ENCODE data around the gene RHBDF2. TPM values are rescaled to one million over a fixed set of nuclear protein-coding genes. Genes with fewer than 3 reads are reported as not detected.

Gene RHBDF2
- total and polyA plus RNA-seq, 2 experiments from 2014 or later = 4.9 to 11.0 TPM

DNA sequence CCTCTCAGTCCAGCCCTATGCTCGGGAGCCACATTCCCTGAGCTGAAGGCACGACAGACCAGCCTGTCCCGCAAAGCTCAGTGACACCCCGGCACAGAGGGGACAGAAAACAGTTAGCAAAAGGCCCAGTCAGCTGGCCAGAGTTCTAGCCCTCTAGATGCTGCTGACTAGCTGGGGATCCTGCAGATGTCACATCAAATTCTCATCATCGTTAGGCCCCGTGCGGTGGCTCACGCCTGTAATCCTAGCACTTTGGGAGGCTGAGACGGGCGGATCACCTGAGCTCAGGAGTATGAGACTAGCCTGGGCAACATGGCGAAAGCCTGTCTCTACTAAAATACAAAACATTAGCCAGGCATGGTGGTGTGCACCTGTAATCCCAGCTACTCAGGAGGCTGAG, 65.5 kb downstream of the RHBDF2 start:
- no peak overlapping the region for H3K4me3 ChIP-seq
- no peak for TF ChIP-seq CTCF (IDR thresholded peaks at IDR 0.05; ENCODE audit: poor library complexity)
- peaks cover 91% of the 10 kb centered on the region for H3K79me2 ChIP-seq
- H3K4me2 ChIP-seq = no peak overlapping the region
- no peaks in the 10 kb centered on the region for H3K9me3 ChIP-seq (ENCODE audit: low read depth)
- WGBS (ENCODE audit: low lambda C conversion rate, missing lambda C conversion rate) = 94% methylated on average over 11 of the region's 11 CpGs
- no peak overlapping the region for H2AFZ ChIP-seq
- no peaks in the 10 kb centered on the region for H3K36me3 ChIP-seq (replicated peaks; ENCODE audit: insufficient read depth, low read depth)
- no peaks in the 10 kb centered on the region for H3K9me2 ChIP-seq (replicated peaks; ENCODE audit: insufficient read depth)
- H3K27me3 ChIP-seq = no peaks in the 10 kb centered on the region
- DNase-seq (ENCODE audit: low spot score) = no peak
- peaks cover 59% of the 10 kb centered on the region for H4K20me1 ChIP-seq (ENCODE audit: insufficient read depth, poor library complexity, severe bottlenecking)
- no peak overlapping the region for H3K27ac ChIP-seq
- peaks cover 3% of the 10 kb centered on the region for H3K4me1 ChIP-seq (ENCODE audit: insufficient read depth)

DNA sequence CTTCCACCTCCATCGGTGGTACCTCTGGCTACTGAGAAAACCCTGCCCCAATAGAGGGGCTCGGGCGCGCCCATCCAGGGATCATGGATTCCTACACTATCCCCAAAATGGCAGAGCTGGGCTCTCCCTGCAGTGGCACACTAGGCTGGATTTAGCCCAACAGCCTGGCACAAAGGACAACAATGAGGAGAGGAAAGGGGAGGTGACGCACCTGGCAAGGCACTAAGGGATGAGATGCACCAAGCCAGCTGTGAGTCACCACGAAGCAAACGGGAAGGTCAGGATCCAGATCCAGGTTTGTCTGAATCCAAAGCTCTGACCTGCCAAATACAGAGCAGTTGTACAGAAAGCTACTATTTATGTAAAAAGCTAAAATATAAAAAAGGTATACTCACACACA, 66.4 kb downstream of the RHBDF2 start:
- TF ChIP-seq CTCF (IDR thresholded peaks at IDR 0.05; ENCODE audit: poor library complexity) = no peak
- no peak for TF ChIP-seq EZH2phosphoT487 (IDR thresholded peaks at IDR 0.05; ENCODE audit: low read depth, severe bottlenecking, unreplicated experiment)
- no peak for TF ChIP-seq EZH2 (IDR thresholded peaks at IDR 0.05; ENCODE audit: borderline replicate concordance)
- 97% methylated on average over 7 of the region's 7 CpGs for WGBS (ENCODE audit: low lambda C conversion rate, missing lambda C conversion rate)
- H3K27me3 ChIP-seq = no peaks in the 10 kb centered on the region
- H3K4me1 ChIP-seq (ENCODE audit: insufficient read depth) = peaks cover 3% of the 10 kb centered on the region
- H3K36me3 ChIP-seq (replicated peaks; ENCODE audit: insufficient read depth, low read depth) = no peaks in the 10 kb centered on the region
- no peak overlapping the region for H3K27ac ChIP-seq
- H3K4me2 ChIP-seq = no peak overlapping the region
- H2AFZ ChIP-seq = no peak overlapping the region
- no peak overlapping the region for H3K4me3 ChIP-seq
- peaks cover 58% of the 10 kb centered on the region for H4K20me1 ChIP-seq (ENCODE audit: insufficient read depth, poor library complexity, severe bottlenecking)
- no peak for DNase-seq (ENCODE audit: low spot score)
- H3K79me2 ChIP-seq = peaks cover 89% of the 10 kb centered on the region
- H3K9me3 ChIP-seq (ENCODE audit: low read depth) = no peaks in the 10 kb centered on the region
- H3K9me2 ChIP-seq (replicated peaks; ENCODE audit: insufficient read depth) = no peaks in the 10 kb centered on the region

- no peaks in the 10 kb centered on the region for H3K27me3 ChIP-seq
- 97% methylated on average over 9 of the region's 9 CpGs for WGBS (ENCODE audit: low lambda C conversion rate, missing lambda C conversion rate)
- no peaks in the 10 kb centered on the region for H3K36me3 ChIP-seq (replicated peaks; ENCODE audit: insufficient read depth, low read depth)
- no peaks in the 10 kb centered on the region for H3K9me2 ChIP-seq (replicated peaks; ENCODE audit: insufficient read depth)
- H4K20me1 ChIP-seq (ENCODE audit: insufficient read depth, poor library complexity, severe bottlenecking) = peaks cover 46% of the 10 kb centered on the region
- no peak overlapping the region for H3K27ac ChIP-seq
- no peaks in the 10 kb centered on the region for H3K9me3 ChIP-seq (ENCODE audit: low read depth)
- H3K4me2 ChIP-seq = no peak overlapping the region
- H2AFZ ChIP-seq = no peak overlapping the region
- TF ChIP-seq EZH2 (IDR thresholded peaks at IDR 0.05; ENCODE audit: borderline replicate concordance) = no peak
- TF ChIP-seq CTCF (IDR thresholded peaks at IDR 0.05; ENCODE audit: poor library complexity) = no peak
- TF ChIP-seq EZH2phosphoT487 (IDR thresholded peaks at IDR 0.05; ENCODE audit: low read depth, severe bottlenecking, unreplicated experiment) = no peak
- no peak overlapping the region for H3K4me3 ChIP-seq
- no peak for DNase-seq (ENCODE audit: low spot score)
- H3K4me1 ChIP-seq (ENCODE audit: insufficient read depth) = no peaks in the 10 kb centered on the region
- H3K79me2 ChIP-seq = peaks cover 83% of the 10 kb centered on the region
Observed at GRCh38 chr17:76433693-76434092, 67.5 kb downstream of the RHBDF2 start.

DNA sequence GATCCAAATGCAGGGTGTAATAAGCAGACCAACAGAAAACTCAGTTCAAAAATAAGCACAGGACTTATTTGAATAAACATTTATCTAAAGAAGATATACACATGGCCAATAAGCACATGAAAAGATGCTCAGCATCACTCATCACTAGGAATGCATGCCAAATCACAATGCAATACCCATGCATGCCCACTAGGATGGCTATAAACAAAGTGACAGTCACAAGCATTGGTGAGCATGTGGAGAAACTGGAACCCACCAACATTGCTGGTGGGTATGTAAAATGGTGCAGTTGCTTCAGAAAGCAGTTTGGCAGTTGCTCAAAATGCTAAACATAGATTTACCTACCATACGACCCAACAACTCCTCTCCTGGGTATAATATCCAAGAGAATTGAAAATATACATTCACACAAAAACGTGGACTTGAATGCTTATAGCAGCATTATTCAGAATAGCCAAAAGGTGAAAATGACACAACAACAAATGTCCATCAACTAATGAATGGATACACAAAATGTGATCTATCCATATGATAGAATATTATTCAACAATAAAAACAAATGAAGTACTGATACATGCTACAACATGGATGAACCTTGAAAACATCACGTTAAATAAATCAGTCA, 68.4 kb downstream of the RHBDF2 start:
- TF ChIP-seq EZH2phosphoT487 (IDR thresholded peaks at IDR 0.05; ENCODE audit: low read depth, severe bottlenecking, unreplicated experiment) (no peak), CTCF (IDR thresholded peaks at IDR 0.05; ENCODE audit: poor library complexity) (peak; percentile 18)
- H3K4me2 ChIP-seq = no peak overlapping the region

More for the DNA sequence above, 68.4 kb downstream of the RHBDF2 start:
- no peaks in the 10 kb centered on the region for H3K27me3 ChIP-seq
- no peaks in the 10 kb centered on the region for H3K9me2 ChIP-seq (replicated peaks; ENCODE audit: insufficient read depth)
- no peaks in the 10 kb centered on the region for H3K9me3 ChIP-seq (ENCODE audit: low read depth)
- no peak overlapping the region for H3K4me3 ChIP-seq
- H3K4me1 ChIP-seq (ENCODE audit: insufficient read depth) = no peaks in the 10 kb centered on the region
- no peak overlapping the region for H3K27ac ChIP-seq
- no peaks in the 10 kb centered on the region for H3K36me3 ChIP-seq (replicated peaks; ENCODE audit: insufficient read depth, low read depth)
- WGBS (ENCODE audit: low lambda C conversion rate, missing lambda C conversion rate) = 89% methylated on average over 3 of the region's 3 CpGs
- DNase-seq (ENCODE audit: low spot score) = no peak
- no peak overlapping the region for H2AFZ ChIP-seq
- H3K79me2 ChIP-seq = peaks cover 78% of the 10 kb centered on the region
- peaks cover 46% of the 10 kb centered on the region for H4K20me1 ChIP-seq (ENCODE audit: insufficient read depth, poor library complexity, severe bottlenecking)
